HEK293T (cell line): ENCODE data around the gene NKD2.

Experiments used
- SP1 ChIP-seq: fragments of 450-650 bp; IDR thresholded peaks from 2 replicates; pipeline ENCODE4 v1.6.1; 2017
- SUZ12 ChIP-seq: fragments of 450-650 bp; IDR thresholded peaks from 2 replicates; pipeline ENCODE4 v1.6.1; 2016; ENCODE audit warnings: mild to moderate bottlenecking

DNA sequence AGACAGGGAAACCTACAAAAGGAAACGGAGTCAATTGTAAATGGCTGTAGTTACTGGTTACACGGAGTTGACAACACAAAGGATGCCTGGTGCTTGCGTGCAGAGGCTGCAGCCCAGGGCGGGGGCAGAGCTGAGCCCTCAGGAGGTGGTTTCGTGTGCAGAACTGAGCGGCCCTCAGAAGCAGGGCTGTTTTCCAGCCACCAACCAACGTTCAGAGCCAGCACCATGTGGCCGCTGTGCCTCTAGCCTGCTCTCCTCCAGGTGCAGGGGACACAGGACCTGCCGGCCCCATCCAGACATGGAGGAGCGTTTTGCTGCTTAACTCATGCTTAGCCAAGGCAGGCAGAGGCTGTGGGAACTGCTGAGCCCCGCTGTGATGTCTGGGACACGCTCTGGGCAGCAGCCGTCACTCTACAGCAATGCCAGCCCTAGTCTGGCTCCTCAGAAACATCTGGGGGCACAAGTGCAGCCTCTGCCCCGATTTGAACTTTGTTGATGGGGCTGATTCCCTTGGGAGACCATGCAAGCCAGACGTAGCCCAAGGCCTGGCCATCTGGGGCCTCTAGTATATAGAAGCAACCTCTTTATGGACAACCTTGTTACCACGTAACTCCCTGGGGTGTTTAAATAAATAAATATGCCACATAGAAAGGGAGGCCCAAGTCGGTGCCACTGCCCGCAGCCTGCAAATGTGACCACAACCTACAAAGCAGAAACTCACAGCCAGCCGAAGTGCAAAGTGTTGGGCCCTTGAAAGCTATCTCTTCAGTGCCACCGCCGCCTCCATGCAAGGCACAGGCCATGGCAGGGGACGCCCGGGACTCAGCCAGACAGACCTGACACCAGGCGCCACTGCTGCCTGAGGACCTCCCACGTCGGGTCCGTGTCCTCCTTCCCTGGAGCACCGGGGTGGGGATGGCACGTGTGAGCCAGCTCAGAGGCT, 42.1 kb downstream of the NKD2 start:
- TF ChIP-seq SUZ12 = no peak
- no peak for TF ChIP-seq SP1
